Nephron (organoid): Measurements from ENCODE around the gene TET1.
A peak's percentile ranks its signal among the peaks of the same experiment; 100 is the strongest.

ENCODE experiments used
- H3K27ac Mint-ChIP-seq, 3 experiments: 2 replicates each; pipeline ENCODE4 v1.8.0; 2020; ENCODE audit warnings: mixed read lengths in 3 of 3, mild to moderate bottlenecking in 2 of 3, moderate library complexity in 1 of 3
- H3K27me3 Mint-ChIP-seq: 2 replicates; pipeline ENCODE4 v1.8.0; 2021; ENCODE audit warnings: low read depth, mild to moderate bottlenecking, moderate library complexity, mixed read lengths
- H3K36me3 Mint-ChIP-seq: 2 replicates; pipeline ENCODE4 v1.8.0; 2020; ENCODE audit warnings: low read depth, mixed read lengths
- H3K4me1 Mint-ChIP-seq: 2 replicates; pipeline ENCODE4 v1.8.0; 2020; ENCODE audit warnings: mixed read lengths
- H3K4me3 Mint-ChIP-seq, 3 experiments: 2 replicates each; pipeline ENCODE4 v1.8.0; 2020; ENCODE audit warnings: mild to moderate bottlenecking in 3 of 3, mixed read lengths in 3 of 3, moderate library complexity in 2 of 3
- H3K9me3 Mint-ChIP-seq: 2 replicates; pipeline ENCODE4 v1.8.0; 2020; ENCODE audit warnings: mixed read lengths
- TF ChIP-seq, protein P1 (sequence below), 3 experiments: fragments of 200-600 bp; sonication (generic); IDR thresholded peaks; one replicate each; pipeline ENCODE4 v1.5.0; 2021; ENCODE audit warnings: antibody characterized with exemption in 3 of 3; ENCODE audit not compliant: unreplicated experiment in 3 of 3

The TET1 gene

DNA sequence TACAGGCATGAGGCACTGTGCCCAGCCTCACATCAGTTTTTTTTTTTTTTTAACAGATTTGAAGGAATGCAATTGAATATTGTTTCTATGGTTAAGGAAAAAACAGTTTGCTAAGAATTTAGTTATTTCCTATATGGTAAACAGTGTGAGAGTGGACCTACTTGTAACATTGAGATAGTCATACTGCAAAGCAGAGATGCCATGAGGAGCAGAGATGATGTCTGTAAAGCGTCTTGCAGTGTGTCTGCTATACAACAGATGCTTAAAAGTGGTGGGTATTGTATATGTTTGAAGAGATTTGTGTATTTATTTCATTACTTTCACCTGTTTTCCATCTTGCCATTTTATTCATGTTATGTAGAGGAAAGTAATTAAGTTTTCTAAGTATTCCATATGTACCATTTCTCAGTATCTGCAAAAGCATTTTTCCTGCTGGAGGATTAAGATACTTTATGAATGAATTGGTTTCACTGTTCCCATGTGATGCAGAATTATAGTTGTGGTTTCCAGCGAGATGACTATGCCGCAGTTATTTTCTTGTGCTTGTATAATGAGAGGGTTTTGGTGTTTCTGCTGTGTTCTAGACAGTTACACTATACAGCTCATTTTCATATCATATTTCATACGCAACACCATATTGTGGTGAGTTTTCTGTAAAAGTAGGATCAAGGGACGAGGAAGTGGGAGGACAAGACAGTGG, 26.6 kb downstream of the TET1 start:
- H3K36me3 Mint-ChIP-seq, result peaks cover 37% of the 10 kb centered on the region

DNA sequence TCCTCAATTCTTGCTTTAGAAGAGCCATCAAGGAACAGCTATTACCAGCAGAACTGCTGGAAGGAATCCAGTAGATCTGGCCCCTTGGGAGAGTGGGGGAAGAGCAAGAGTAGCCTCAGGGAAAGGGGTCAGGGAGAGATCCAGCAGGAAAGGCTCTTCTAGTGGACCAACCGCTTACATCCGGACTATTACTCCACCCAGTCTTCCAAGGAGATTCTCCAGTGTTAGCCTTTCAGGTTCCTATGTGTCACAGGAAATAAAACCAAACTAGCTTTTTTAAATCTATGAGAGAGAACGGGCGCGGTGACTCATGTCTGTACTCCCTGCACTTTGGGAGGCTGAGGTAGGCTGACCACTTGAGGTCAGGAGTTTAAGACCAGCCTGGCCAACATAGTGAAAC, 34.3 kb downstream of the TET1 start:
- Mint-ChIP-seq H3K36me3 (peaks cover 12% of the 10 kb centered on the region), H3K27me3 (no peaks in the 10 kb centered on the region), H3K27ac (peak overlapping the region in 1 of 3 experiments; percentile 49), H3K4me3 (no peak overlapping the region), H3K9me3 (no peaks in the 10 kb centered on the region), H3K4me1 (peaks cover 18% of the 10 kb centered on the region)
- TF ChIP-seq, protein P1, sequence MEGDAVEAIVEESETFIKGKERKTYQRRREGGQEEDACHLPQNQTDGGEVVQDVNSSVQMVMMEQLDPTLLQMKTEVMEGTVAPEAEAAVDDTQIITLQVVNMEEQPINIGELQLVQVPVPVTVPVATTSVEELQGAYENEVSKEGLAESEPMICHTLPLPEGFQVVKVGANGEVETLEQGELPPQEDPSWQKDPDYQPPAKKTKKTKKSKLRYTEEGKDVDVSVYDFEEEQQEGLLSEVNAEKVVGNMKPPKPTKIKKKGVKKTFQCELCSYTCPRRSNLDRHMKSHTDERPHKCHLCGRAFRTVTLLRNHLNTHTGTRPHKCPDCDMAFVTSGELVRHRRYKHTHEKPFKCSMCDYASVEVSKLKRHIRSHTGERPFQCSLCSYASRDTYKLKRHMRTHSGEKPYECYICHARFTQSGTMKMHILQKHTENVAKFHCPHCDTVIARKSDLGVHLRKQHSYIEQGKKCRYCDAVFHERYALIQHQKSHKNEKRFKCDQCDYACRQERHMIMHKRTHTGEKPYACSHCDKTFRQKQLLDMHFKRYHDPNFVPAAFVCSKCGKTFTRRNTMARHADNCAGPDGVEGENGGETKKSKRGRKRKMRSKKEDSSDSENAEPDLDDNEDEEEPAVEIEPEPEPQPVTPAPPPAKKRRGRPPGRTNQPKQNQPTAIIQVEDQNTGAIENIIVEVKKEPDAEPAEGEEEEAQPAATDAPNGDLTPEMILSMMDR (IDR thresholded peaks at IDR 0.05; ENCODE audit: unreplicated experiment in 3 of 3), result no peak

More for the DNA sequence above, 26.6 kb downstream of the TET1 start:
- Mint-ChIP-seq H3K27me3 (no peaks in the 10 kb centered on the region), H3K27ac (no peak overlapping the region), H3K4me1 (peaks cover 15% of the 10 kb centered on the region), H3K9me3 (no peaks in the 10 kb centered on the region), H3K4me3 (no peak overlapping the region)
- TF ChIP-seq, protein P1 (IDR thresholded peaks at IDR 0.05; ENCODE audit: unreplicated experiment in 3 of 3), result no peak

DNA sequence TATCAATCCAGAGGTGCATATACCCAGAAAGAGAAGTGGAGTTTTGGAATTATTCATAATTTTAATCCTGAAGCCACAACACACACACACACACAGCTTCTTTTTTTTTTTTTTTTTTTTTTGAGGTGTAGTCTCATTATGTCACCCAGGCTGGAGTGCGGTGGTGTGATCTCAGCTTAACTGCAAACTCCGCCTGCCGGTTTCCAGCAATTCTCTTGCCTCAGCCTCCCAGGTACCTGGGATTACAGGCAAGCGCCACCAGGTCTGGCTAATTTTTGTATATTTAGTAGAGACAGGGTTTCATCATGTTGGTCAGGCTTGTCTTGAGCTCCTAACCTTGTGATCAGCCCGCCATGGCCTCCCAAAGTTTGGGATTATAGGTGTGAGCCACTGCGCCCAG, 35.4 kb downstream of the TET1 start:
- TF ChIP-seq, protein P1 (IDR thresholded peaks at IDR 0.05; ENCODE audit: unreplicated experiment in 3 of 3), result no peak
- Mint-ChIP-seq H3K27ac (peak overlapping the region in 1 of 3 experiments; percentile 42), H3K4me1 (peaks cover 29% of the 10 kb centered on the region), H3K4me3 (no peak overlapping the region), H3K27me3 (no peaks in the 10 kb centered on the region), H3K9me3 (no peaks in the 10 kb centered on the region), H3K36me3 (peaks cover 7% of the 10 kb centered on the region)

DNA sequence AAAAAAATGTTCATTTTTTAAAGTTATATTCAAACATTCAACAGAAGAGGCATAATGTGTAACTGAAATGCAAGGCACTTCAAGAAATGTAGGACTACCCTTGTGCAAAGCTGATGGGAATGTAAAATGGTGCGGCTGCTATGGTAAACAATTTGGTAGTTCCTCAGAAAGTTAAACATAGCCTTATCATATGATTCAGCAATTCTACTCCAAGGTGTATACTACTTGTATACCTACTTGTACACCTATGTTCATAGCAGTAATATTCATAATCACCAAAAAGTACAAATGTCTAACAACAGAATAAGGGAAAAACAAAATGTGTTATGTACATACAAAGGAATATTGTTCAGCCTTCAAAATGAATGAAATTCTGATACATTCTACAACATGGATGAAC, 37.3 kb downstream of the TET1 start:
- Mint-ChIP-seq H3K4me3 (peak overlapping the region in 1 of 3 experiments; percentile 68), H3K4me1 (peaks cover 48% of the 10 kb centered on the region), H3K36me3 (peaks cover 5% of the 10 kb centered on the region), H3K27ac (peak overlapping the region; percentile 54 to 99 (median 57)), H3K9me3 (no peaks in the 10 kb centered on the region), H3K27me3 (no peaks in the 10 kb centered on the region)
- TF ChIP-seq, protein P1 (IDR thresholded peaks at IDR 0.05; ENCODE audit: unreplicated experiment in 3 of 3), result no peak

DNA sequence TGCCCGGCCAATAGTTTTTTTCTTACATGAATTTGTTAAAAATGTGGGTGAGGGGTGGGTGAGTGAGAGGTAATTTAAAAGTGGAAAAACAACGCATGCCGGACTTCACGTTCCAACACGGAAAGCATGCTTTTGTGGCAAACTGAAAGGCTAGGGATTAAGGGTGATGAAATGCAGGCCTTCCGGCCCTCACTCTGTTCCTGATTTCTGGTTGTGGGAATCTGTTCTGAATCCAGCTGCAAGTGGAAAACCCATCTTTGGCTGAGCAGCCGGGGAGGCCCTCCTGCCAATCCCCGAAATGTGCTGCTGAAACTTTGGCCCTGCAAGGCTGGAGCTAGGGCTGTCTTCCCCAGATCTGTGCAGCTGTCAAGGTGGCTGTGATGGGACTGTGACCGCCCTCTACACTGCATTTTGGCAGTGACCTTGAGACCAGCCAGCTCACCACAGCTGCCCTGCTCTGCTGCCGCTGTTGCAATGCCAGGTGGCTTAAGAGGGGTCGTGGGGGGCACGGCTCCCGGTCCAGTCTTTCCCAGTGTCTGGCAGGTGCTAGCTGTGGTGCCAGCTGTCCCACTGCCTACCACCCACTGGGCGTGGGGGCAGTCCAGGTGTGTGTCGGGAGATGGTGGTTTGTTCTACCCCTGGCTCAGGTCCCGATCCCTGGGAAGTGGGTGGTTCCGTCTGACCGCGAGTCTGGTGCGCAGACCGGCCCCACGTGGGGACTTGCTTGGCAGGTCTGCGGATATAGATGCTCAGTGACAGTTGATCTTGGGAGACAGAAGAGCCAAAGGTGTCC, 39.0 kb downstream of the TET1 start:
- Mint-ChIP-seq H3K4me1 (peaks cover 56% of the 10 kb centered on the region), H3K36me3 (peaks cover 16% of the 10 kb centered on the region), H3K27me3 (no peaks in the 10 kb centered on the region), H3K4me3 (peak overlapping the region; percentile 87 to 93 (median 88)), H3K27ac (peak overlapping the region; percentile 98 to 99 (median 99)), H3K9me3 (no peaks in the 10 kb centered on the region)
- TF ChIP-seq, protein P1 (IDR thresholded peaks at IDR 0.05; ENCODE audit: unreplicated experiment in 3 of 3), result no peak
